T-cell (primary cell): ENCODE results near the gene KDM2A. TPM values are rescaled to one million over a fixed set of nuclear protein-coding genes. Genes with fewer than 3 reads are reported as not detected.

ENCODE experiments used
- ATAC-seq, 4 experiments: fragments of 200-7000 bp in 3 of 4; fragments of 150-1000 bp in 1 of 4; cut with Tn5 transposase; replicated peaks in 1 of 4; 1 replicate in 3 of 4; 2 replicates in 1 of 4; pipeline ENCODE4 v1.10.0; 2021; ENCODE audit warnings: moderate library complexity in 3 of 4, mild to moderate bottlenecking in 2 of 4, moderate number of reproducible peaks in 1 of 4
- CTCF ChIA-PET, 2 donors: fragments of 300-600 bp; sonication (Branson Sonifier 250); formaldehyde crosslinking; loops; one replicate each; lab custom pipeline; 2022; ENCODE audit warnings: antibody characterized with exemption in 2 of 2; lab: Charles Lee
- POLR2A ChIA-PET, 2 donors: fragments of 300-600 bp; sonication (Branson Sonifier 250); formaldehyde crosslinking; loops; one replicate each; lab custom pipeline; 2022; ENCODE audit warnings: antibody characterized with exemption in 2 of 2; lab: Charles Lee
- DNase-seq, 35 experiments: peaks; one replicate each; pipeline versions ENCODE4 v3.0.0 to v3.0.0-alpha.2; 2013 to 2023
- H3K27ac ChIP-seq: one replicate; pipeline ENCODE4 v1.5.1; 2013; ENCODE audit warnings: low read length
- H3K27me3 ChIP-seq, 2 experiments: replicated peaks in 1 of 2; 1 replicate in 1 of 2; 2 replicates in 1 of 2; pipeline versions ENCODE4 v1.6.1 to v1.7.0; 2013; ENCODE audit warnings: low read length in 1 of 2, mixed read lengths in 1 of 2; ENCODE audit not compliant: control insufficient read depth in 2 of 2, insufficient read depth in 2 of 2; ENCODE audit errors: extremely low read depth in 1 of 2
- H3K36me3 ChIP-seq, 2 donors: 1 replicate in 1 of 2; 2 replicates in 1 of 2; pipeline versions ENCODE4 v1.6.1 to v1.7.0; 2013; ENCODE audit warnings: low read length in 1 of 2; ENCODE audit not compliant: control insufficient read depth in 2 of 2, insufficient read depth in 1 of 2; ENCODE audit errors: extremely low read depth in 1 of 2
- H3K4me1 ChIP-seq, 2 experiments: 1 replicate in 1 of 2; 2 replicates in 1 of 2; pipeline versions ENCODE4 v1.6.1 to v1.7.0; 2013; ENCODE audit warnings: low read length in 2 of 2, mixed read lengths in 1 of 2; ENCODE audit not compliant: insufficient read depth in 2 of 2, control insufficient read depth in 1 of 2; ENCODE audit errors: extremely low read depth in 1 of 2
- H3K4me3 ChIP-seq, 2 donors: 1 replicate in 1 of 2; 2 replicates in 1 of 2; pipeline versions ENCODE4 v1.5.1 to v1.7.0; 2013; ENCODE audit warnings: mild to moderate bottlenecking in 2 of 2, low read length in 1 of 2, moderate library complexity in 1 of 2; ENCODE audit not compliant: control insufficient read depth in 1 of 2; ENCODE audit errors: extremely low read depth in 1 of 2
- H3K9me3 ChIP-seq: 2 replicates; pipeline ENCODE4 v1.7.0; 2013
- H3K27ac Mint-ChIP-seq, 2 donors: one replicate each; pipeline ENCODE4 v1.8.0; 2020 to 2021; ENCODE audit warnings: mild to moderate bottlenecking in 2 of 2, mixed read lengths in 2 of 2
- H3K27me3 Mint-ChIP-seq, 2 donors: one replicate each; pipeline ENCODE4 v1.8.0; 2021 to 2022; ENCODE audit warnings: mixed read lengths in 2 of 2
- H3K36me3 Mint-ChIP-seq: one replicate; pipeline ENCODE4 v1.8.0; 2021; ENCODE audit warnings: mixed read lengths
- H3K4me1 Mint-ChIP-seq, 3 donors: one replicate each; pipeline ENCODE4 v1.8.0; 2020 to 2022; ENCODE audit warnings: mixed read lengths in 3 of 3, mild to moderate bottlenecking in 1 of 3
- H3K4me3 Mint-ChIP-seq, 3 donors: one replicate each; pipeline ENCODE4 v1.8.0; 2020 to 2022; ENCODE audit warnings: mild to moderate bottlenecking in 3 of 3, mixed read lengths in 3 of 3, moderate library complexity in 3 of 3
- H3K9me3 Mint-ChIP-seq, 3 donors: one replicate each; pipeline ENCODE4 v1.8.0; 2020 to 2022; ENCODE audit warnings: mixed read lengths in 3 of 3
- WGBS: methylation state at CpG from one replicate; pipeline ENCODE4 v1.1.5; 2013; ENCODE audit warnings: missing lambda C conversion rate; ENCODE audit not compliant: insufficient coverage; 5-methylcytosine and 5-hydroxymethylcytosine counted together
- total RNA-seq, 35 experiments: library from RNA in 6 of 35; stranded (reverse) in 6 of 35; fragments of 120-200 nt in 1 of 35; gene quantifications; one replicate each; pipeline versions ENCODE4 v1.2.1 to v1.2.4 and lab custom pipeline; 2013 to 2026

The KDM2A gene
- total RNA-seq, 5 donors from 2014 or later (not counting 1 experiment from before 2014, with no cell fraction given) = 157 to 333 (median 178) TPM

- H3K9me3 Mint-ChIP-seq = no peaks in the 10 kb centered on the region
- no peaks in the 10 kb centered on the region for H3K27me3 Mint-ChIP-seq
- Histone ChIP-seq H3K36me3 (peaks cover 0 to 8% of the 10 kb centered on the region in 2 donors), H3K4me1 (peaks cover 0 to 32% of the 10 kb centered on the region in 2 experiments), H3K27ac (no peak overlapping the region), H3K9me3 (no peaks in the 10 kb centered on the region), H3K27me3 (no peaks in the 10 kb centered on the region), H3K4me3 (no peak overlapping the region)
- ChIA-PET POLR2A (no interaction called here), CTCF (interaction anchor here in 1 of 2 donors (1.0 kb wide), 1 partner anchor 54 kb away, joined by 5 read pairs; no protein-coding TSS in a partner anchor)
- no peak overlapping the region for H3K4me3 Mint-ChIP-seq
- H3K36me3 Mint-ChIP-seq = no peaks in the 10 kb centered on the region
- 91% methylated on average over 18 of the region's 19 CpGs for WGBS
- DNase-seq (no peak), ATAC-seq (no peak)
- peaks cover 6 to 31% (median 28%) of the 10 kb centered on the region in 3 donors for H3K4me1 Mint-ChIP-seq
- peak overlapping the region in 1 of 2 donors; percentile 44 for H3K27ac Mint-ChIP-seq
These were observed 187.9 kb downstream of the KDM2A start for GRCh38 chr11:67306769-67307544.

GRCh38 chr11:67307545-67308001, 188.5 kb downstream of the KDM2A start:
- H3K9me3 Mint-ChIP-seq = no peaks in the 10 kb centered on the region
- peaks cover 12 to 33% (median 31%) of the 10 kb centered on the region in 3 donors for H3K4me1 Mint-ChIP-seq
- H3K4me3 Mint-ChIP-seq = no peak overlapping the region
- ChIA-PET CTCF (no interaction called here), POLR2A (no interaction called here)
- H3K36me3 Mint-ChIP-seq = no peaks in the 10 kb centered on the region
- Histone ChIP-seq H3K36me3 (peaks cover 0 to 7% of the 10 kb centered on the region in 2 donors), H3K4me3 (no peak overlapping the region), H3K27me3 (no peaks in the 10 kb centered on the region), H3K4me1 (peaks cover 4 to 35% of the 10 kb centered on the region in 2 experiments), H3K27ac (no peak overlapping the region), H3K9me3 (no peaks in the 10 kb centered on the region)
- no peak for DNase-seq
- no peaks in the 10 kb centered on the region for H3K27me3 Mint-ChIP-seq
- H3K27ac Mint-ChIP-seq = no peak overlapping the region
- ATAC-seq = no peak
- 84% methylated on average over 10 of the region's 12 CpGs for WGBS

Other genes starting within 250 kb of the KDM2A start
- gene PC, start 160.9 kb upstream of the KDM2A start, total RNA-seq = 10 to 100 TPM in 1 of 5 donors, 1 to 10 TPM in 4; 6.2 to 10.0 (median 7.4) TPM
- gene C11orf86, start 144.0 kb upstream of the KDM2A start, total RNA-seq = not detected
- gene SYT12, start 96.1 kb upstream of the KDM2A start, total RNA-seq = under 1 TPM in 1 of 5 donors, not detected in 4; 0.20 TPM
- under 1 TPM in 3 of 5 donors, not detected in 2; 0.59 to 0.88 (median 0.66) TPM for gene RHOD, start 62.4 kb upstream of the KDM2A start, total RNA-seq
- 100 to 1,000 TPM; 267 to 394 (median 382) TPM for gene GRK2, start 147.2 kb downstream of the KDM2A start, total RNA-seq
- 100 to 1,000 TPM; 150 to 249 (median 237) TPM for gene ANKRD13D, start 170.0 kb downstream of the KDM2A start, total RNA-seq
- gene SSH3, start 184.3 kb downstream of the KDM2A start, total RNA-seq = 10 to 100 TPM; 11.5 to 30.9 (median 26.7) TPM
- 100 to 1,000 TPM in 2 of 5 donors, 10 to 100 TPM in 3; 55.1 to 107 (median 98.0) TPM for gene POLD4, start 234.3 kb downstream of the KDM2A start, total RNA-seq